Central memory CD8-positive, alpha-beta T cell (primary cell): ENCODE measurements around the gene S100A8.

Source experiments
- ATAC-seq: fragments of 150-1000 bp; cut with Tn5 transposase; replicated peaks from 2 replicates; pipeline ENCODE4 v1.10.0; 2022; ENCODE audit warnings: mild to moderate bottlenecking, moderate FRiP score, moderate number of reproducible peaks; ENCODE audit not compliant: poor library complexity, severe bottlenecking; ENCODE audit errors: extremely low read depth
- DNase-seq, 2 donors: peaks; one replicate each; pipeline ENCODE4 v3.0.0; 2021; ENCODE audit warnings: low spot score in 2 of 2
- H3K27ac Mint-ChIP-seq: one replicate; pipeline ENCODE4 v1.8.0; 2022; ENCODE audit warnings: low read depth, mild to moderate bottlenecking, moderate library complexity, mixed read lengths
- H3K27me3 Mint-ChIP-seq: one replicate; pipeline ENCODE4 v1.8.0; 2022; ENCODE audit warnings: mixed read lengths
- H3K36me3 Mint-ChIP-seq: one replicate; pipeline ENCODE4 v1.8.0; 2022; ENCODE audit warnings: mild to moderate bottlenecking, moderate library complexity, mixed read lengths; ENCODE audit not compliant: insufficient read depth
- H3K4me1 Mint-ChIP-seq: one replicate; pipeline ENCODE4 v1.8.0; 2022; ENCODE audit warnings: mixed read lengths
- H3K4me3 Mint-ChIP-seq: one replicate; pipeline ENCODE4 v1.8.0; 2022; ENCODE audit warnings: mild to moderate bottlenecking, moderate library complexity, mixed read lengths
- H3K9me3 Mint-ChIP-seq: one replicate; pipeline ENCODE4 v1.8.0; 2022; ENCODE audit warnings: mixed read lengths

S100A8 gene

DNA sequence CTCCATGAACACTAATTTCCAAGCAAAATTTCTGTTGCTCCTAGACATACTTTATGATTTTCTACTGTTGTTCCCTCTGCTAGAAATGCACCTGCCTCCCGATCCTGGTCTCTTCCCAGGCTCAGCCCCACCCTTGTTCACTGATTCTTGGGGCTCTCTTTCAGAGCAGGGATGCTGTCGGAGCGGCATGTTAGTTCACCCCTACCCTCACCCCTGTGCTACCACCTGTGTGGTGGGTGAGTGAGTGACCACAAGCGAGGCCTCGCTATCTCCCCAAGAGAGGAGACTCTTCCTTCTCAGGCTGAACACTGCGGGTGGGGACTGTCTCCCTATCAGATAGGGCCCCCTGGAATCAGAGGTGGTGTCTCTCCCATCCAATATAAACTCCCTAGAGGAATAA is 4.9 kb upstream of the S100A8 start:
- ATAC-seq: no peak
- Mint-ChIP-seq H3K4me1 (no peaks in the 10 kb centered on the region), H3K9me3 (no peaks in the 10 kb centered on the region), H3K36me3 (no peaks in the 10 kb centered on the region), H3K27me3 (peaks cover 79% of the 10 kb centered on the region), H3K27ac (no peak overlapping the region), H3K4me3 (no peak overlapping the region)
- no peak for DNase-seq

DNA sequence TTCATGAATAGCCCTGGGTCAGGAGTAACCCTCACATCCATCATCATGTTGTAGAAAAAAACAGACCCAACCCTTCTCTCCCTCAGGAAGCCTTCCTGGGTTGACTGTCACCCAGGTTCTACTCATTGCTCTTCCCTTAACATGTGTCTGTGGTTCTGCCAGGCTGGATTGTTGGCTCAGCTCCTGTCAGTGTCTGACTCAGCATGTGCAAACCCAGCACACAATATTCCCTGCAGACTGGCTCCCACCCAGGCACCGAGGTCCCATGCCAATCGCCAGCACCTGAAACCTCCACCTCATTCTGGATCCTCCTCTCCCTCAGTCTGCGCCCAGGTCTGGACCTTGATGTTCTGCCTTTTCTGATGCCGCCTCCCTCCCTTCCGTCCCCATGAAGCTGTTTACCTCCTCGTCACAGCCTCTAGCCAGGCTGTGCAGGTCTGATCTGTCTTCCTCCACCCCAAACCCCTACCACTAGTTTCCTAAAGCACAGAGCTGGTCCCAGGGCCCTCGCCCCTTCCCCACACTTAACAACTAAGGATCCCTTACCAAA is 4.3 kb upstream of the S100A8 start:
- H3K4me3 Mint-ChIP-seq: no peak overlapping the region

DNA sequence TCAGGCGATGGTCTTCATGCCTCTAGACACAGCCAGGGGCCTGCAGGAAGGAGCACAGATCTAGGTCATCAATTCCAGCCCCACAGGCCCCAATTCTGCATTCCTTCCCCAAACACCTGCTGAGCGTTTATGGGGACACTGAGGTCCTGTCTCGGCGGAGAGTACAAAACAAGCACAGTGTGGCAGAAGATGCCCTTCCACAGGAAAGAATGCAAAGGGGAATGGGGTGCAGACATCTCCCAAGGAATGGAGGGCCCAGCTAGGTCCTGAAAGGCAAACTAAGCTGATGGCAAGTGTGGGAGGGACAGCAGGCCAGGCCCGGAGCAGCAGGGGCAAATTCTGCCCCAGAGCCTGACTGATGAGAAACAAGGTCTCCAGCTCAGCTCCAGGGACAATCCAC is 3.5 kb upstream of the S100A8 start:
- no peaks in the 10 kb centered on the region for H3K4me1 Mint-ChIP-seq
- H3K27ac Mint-ChIP-seq: no peak overlapping the region
- peaks cover 80% of the 10 kb centered on the region for H3K27me3 Mint-ChIP-seq
- H3K9me3 Mint-ChIP-seq: no peaks in the 10 kb centered on the region
- DNase-seq: peak in 1 of 2 donors; percentile 6
- no peak for ATAC-seq
- no peak overlapping the region for H3K4me3 Mint-ChIP-seq
- H3K36me3 Mint-ChIP-seq: no peaks in the 10 kb centered on the region

More for the DNA sequence above, 4.3 kb upstream of the S100A8 start:
- H3K27ac Mint-ChIP-seq: no peak overlapping the region
- ATAC-seq: no peak
- H3K4me1 Mint-ChIP-seq: no peaks in the 10 kb centered on the region
- no peak for DNase-seq
- H3K9me3 Mint-ChIP-seq: no peaks in the 10 kb centered on the region
- H3K27me3 Mint-ChIP-seq: peaks cover 83% of the 10 kb centered on the region
- no peaks in the 10 kb centered on the region for H3K36me3 Mint-ChIP-seq

DNA sequence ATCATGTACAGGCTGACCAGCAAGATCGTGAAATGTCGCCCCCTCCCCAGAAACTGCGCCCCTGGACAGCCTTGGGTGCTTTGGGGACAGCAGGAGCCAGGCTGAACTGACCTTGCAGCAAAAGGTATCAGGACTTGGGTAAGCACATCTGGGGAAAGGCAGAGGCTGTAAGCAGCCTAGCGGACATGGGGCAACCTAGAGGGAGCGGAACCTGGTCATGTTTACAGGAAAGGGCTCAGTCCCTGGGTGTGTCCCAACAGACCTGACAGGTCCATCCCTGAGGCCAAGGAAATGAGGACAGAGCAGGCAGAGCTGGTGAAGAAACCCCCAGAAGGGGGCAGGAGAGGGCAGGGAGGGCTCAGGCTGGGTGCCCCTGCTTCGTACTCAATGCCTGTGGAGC is 3.1 kb upstream of the S100A8 start:
- H3K9me3 Mint-ChIP-seq: no peaks in the 10 kb centered on the region
- no peaks in the 10 kb centered on the region for H3K4me1 Mint-ChIP-seq
- H3K27me3 Mint-ChIP-seq: peaks cover 75% of the 10 kb centered on the region
- H3K4me3 Mint-ChIP-seq: no peak overlapping the region
- DNase-seq: peak in 1 of 2 donors; percentile 7
- H3K36me3 Mint-ChIP-seq: no peaks in the 10 kb centered on the region
- no peak for ATAC-seq
- no peak overlapping the region for H3K27ac Mint-ChIP-seq

DNA sequence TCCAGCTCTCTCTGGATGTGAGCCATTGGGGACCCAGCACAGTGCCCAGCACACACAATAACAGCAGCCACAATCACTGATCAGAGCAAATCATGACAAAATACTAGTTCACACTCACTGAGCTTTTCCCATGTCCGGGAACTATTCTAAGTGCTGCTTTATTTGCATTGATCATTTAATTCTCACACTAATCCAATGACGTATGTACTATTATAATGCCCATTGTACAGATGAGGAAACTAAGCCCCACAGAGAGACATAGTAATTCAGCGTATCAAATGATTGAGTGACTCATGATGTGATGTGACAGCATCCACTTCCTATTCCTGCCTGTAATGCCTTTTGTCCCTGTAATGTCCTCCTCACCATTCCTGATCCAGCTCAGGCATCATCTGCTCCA is 1.9 kb upstream of the S100A8 start:
- Mint-ChIP-seq H3K9me3 (no peaks in the 10 kb centered on the region), H3K4me1 (no peaks in the 10 kb centered on the region), H3K4me3 (no peak overlapping the region), H3K36me3 (no peaks in the 10 kb centered on the region), H3K27me3 (peaks cover 72% of the 10 kb centered on the region), H3K27ac (no peak overlapping the region)
- DNase-seq (no peak), ATAC-seq (no peak)

DNA sequence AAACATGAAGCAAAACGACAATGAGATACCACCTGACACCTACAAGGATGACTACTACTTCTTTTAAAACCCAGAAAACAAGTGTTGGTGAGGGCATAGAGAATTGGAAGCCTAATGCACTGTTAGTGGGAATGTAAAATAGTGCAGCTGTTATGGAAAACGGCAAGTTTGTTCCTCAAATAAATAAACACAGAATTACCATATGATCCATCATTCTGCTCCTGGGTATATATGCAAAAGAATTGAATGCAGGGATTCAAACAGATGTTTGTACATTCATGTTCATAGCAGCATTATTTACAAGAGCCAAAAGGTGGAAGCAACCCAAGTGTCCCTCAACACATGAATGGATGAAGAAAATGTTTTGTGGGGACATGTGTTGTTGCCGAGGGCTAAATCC is 1.4 kb upstream of the S100A8 start:
- ATAC-seq: no peak
- H3K27me3 Mint-ChIP-seq: peaks cover 77% of the 10 kb centered on the region
- H3K27ac Mint-ChIP-seq: no peak overlapping the region
- H3K9me3 Mint-ChIP-seq: no peaks in the 10 kb centered on the region
- H3K4me3 Mint-ChIP-seq: no peak overlapping the region
- H3K4me1 Mint-ChIP-seq: no peaks in the 10 kb centered on the region
- no peak for DNase-seq
- H3K36me3 Mint-ChIP-seq: no peaks in the 10 kb centered on the region

DNA sequence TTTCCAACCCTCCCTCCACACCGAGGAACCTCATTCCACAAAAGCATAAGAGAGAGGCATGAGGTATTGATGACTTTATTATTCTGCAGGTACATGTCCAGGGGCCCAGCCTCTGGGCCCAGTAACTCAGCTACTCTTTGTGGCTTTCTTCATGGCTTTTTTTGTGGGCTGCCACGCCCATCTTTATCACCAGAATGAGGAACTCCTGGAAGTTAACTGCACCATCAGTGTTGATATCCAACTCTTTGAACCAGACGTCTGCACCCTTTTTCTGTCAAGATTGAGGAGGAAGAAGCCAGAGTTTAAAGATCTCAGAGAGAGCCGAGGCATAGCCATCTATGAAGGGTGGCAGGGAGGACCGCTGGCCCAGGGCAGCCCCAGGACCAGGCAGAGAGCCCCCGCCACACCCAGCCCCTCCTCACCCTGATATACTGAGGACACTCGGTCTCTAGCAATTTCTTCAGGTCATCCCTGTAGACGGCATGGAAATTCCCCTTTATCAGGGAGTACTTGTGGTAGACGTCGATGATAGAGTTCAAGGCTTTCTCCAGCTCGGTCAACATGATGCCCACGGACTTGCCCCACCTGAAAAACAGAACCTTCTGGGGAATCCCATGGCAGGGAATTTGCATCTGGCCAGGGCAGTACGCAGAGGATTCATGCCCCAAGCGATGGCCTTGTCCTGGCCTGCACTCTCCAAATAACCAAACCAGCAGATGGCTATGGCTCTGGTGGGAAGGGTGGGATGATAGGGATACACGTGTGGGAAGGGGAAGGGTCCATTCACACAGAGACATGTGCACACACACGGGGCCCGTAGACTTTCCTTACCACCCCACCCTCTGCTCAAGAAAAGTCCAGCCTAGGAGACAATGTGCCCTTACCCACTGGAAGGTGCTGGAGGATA is 647 bp downstream of the S100A8 start:
- Mint-ChIP-seq H3K27me3 (peaks cover 67% of the 10 kb centered on the region), H3K27ac (no peak overlapping the region)
- no peak for DNase-seq

DNA sequence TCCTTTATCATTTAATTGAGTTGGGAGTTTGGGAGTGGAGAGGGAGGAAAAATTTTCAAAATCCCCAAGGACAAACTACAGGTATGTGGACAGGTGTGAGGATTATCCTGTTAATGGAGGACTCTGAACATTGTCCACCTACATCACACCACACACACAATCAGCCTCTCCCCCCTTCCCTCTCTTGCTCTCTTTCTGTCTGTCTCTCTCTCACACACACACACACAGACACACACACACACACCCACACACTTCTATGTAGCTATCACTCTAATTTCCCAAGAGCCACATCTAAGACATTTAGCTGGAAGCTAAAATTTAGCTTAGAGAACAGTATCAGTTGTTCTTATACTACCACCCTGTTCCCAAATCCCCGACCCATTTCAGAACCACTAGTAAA is 1.5 kb downstream of the S100A8 start:
- ATAC-seq (no peak), DNase-seq (no peak)
- Mint-ChIP-seq H3K36me3 (no peaks in the 10 kb centered on the region), H3K27me3 (peaks cover 61% of the 10 kb centered on the region), H3K4me3 (no peak overlapping the region), H3K9me3 (no peaks in the 10 kb centered on the region), H3K4me1 (no peaks in the 10 kb centered on the region), H3K27ac (no peak overlapping the region)

More for the DNA sequence above, 647 bp downstream of the S100A8 start:
- Mint-ChIP-seq H3K9me3 (no peaks in the 10 kb centered on the region), H3K4me1 (no peaks in the 10 kb centered on the region), H3K4me3 (no peak overlapping the region), H3K36me3 (no peaks in the 10 kb centered on the region)
- no peak for ATAC-seq

DNA sequence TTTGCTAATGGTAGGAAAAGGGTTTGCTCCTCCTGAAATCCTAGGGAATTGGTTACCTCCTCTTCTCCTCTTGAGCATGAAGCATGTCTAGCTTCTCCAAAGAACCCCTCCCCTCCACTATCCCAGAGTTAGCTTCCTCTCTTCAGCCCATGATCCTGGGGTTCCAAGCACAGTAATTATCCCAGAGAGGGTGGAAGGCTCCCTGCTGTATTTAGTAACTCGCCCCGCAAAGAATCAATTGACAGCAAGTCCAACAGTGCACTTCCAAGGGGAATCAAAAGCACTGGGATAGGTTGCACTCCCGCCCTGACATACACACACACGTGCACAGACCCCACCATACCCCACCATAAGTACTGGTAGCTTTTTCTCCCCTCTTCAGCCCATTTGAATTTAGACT is 3.1 kb downstream of the S100A8 start:
- Mint-ChIP-seq H3K27ac (no peak overlapping the region), H3K9me3 (no peaks in the 10 kb centered on the region)
- no peak for ATAC-seq

DNA sequence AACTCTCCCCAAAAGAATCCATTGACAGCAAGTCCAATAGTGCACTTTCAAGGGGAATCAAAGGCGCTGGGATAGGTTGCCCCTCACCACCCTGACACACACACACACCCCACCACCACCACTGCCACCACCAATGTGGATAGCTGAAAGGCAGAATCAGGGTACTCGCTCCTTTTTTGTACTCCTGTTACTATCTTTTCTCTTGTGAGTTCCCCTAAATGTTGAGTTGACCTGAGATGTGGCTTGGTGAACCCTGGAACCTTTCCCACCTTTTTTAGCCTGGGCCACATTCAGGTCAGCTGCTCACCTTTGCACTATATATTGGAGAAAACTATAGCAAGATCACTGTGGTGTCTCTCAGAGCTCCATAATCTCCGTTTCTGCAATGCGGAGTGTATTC is 3.9 kb downstream of the S100A8 start:
- peaks cover 8% of the 10 kb centered on the region for H3K9me3 Mint-ChIP-seq
- H3K4me1 Mint-ChIP-seq: no peaks in the 10 kb centered on the region
- H3K27ac Mint-ChIP-seq: no peak overlapping the region
- H3K4me3 Mint-ChIP-seq: no peak overlapping the region
- H3K36me3 Mint-ChIP-seq: no peaks in the 10 kb centered on the region
- peaks cover 66% of the 10 kb centered on the region for H3K27me3 Mint-ChIP-seq
- no peak for ATAC-seq
- no peak for DNase-seq

More for the DNA sequence above, 3.1 kb downstream of the S100A8 start:
- Mint-ChIP-seq H3K36me3 (no peaks in the 10 kb centered on the region), H3K4me3 (no peak overlapping the region), H3K4me1 (no peaks in the 10 kb centered on the region), H3K27me3 (peaks cover 63% of the 10 kb centered on the region)
- DNase-seq: no peak

DNA sequence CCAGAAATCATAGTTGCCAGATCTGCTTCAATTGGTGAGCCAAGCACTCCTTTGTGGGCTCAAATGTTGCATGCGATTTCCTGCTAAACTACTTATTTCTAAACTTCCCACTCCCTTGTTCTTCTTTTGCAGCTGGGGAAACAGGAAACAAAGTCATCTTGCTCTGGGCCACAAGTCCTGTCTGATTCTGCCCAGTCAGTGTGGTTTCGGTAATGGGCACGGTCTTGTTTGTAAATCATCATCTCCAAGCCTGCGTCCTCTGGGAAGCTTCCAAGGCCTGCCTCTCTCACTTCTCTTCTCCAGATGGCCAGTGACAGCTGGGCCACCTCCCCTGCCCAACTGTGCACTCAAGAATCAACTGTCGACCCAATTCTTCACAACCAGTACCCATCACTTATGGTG is 4.4 kb downstream of the S100A8 start:
- Mint-ChIP-seq H3K27me3 (peaks cover 67% of the 10 kb centered on the region), H3K36me3 (no peaks in the 10 kb centered on the region), H3K27ac (no peak overlapping the region), H3K4me1 (no peaks in the 10 kb centered on the region), H3K9me3 (peaks cover 13% of the 10 kb centered on the region), H3K4me3 (no peak overlapping the region)
- no peak for ATAC-seq
- DNase-seq: no peak

DNA sequence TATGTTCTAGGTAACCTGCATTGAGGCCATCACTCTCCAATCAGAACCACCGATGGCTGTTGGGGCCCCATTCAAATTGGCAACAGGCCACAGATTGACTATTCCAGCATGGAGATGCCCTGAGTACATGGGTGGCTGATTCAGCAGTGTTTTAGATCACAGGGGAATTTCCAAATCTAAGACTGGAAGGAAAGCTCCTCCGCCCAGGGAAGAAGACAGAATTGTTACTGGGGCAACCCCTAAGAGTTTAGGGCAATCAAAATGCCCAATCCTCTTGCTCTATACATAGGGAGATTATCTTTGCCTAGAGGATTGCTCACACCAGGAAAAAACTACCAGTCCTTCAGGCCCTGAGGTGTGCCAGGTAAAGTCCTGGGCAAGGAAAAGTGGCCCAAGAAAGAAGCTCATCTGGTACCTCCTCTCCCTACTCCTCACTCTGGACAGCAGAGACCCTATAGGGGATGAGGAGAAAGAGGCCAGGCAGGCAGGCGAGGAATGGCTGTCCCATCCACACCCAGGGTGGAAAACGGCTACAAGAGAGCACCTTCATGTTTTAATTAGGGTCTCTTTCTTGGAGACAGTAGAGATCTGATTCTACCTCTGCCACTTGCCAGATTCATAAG is 5.8 kb downstream of the S100A8 start:
- Mint-ChIP-seq H3K27me3 (peaks cover 61% of the 10 kb centered on the region), H3K4me1 (no peaks in the 10 kb centered on the region), H3K4me3 (no peak overlapping the region), H3K9me3 (peaks cover 20% of the 10 kb centered on the region), H3K36me3 (no peaks in the 10 kb centered on the region), H3K27ac (no peak overlapping the region)
- ATAC-seq: no peak
- DNase-seq: no peak

DNA sequence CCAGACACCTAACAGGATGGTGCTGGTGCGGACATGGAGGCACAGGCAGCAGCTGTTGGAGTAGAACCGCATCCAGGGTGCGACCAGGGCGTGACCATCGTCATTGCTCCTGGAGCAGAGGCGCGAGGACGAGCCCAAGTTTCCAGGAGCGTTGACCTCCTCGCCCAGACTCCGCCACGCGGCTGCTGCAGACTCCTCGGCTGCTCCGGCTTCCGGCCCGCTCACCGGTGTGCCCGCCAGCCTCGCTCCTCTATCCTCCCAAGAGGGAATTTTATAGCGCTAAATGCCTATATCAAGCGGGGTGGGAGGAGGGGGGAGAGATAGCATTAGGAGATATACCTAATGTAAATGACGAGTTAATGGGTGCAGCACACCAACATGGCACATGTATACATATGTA is 10.2 kb downstream of the S100A8 start:
- DNase-seq (no peak), ATAC-seq (no peak)
- Mint-ChIP-seq H3K4me1 (no peaks in the 10 kb centered on the region), H3K36me3 (no peaks in the 10 kb centered on the region), H3K27ac (no peak overlapping the region), H3K27me3 (peaks cover 74% of the 10 kb centered on the region), H3K4me3 (no peak overlapping the region), H3K9me3 (peaks cover 20% of the 10 kb centered on the region)
